HG03280 (cell line): ENCODE measurements around the gene PTGES.

Experiments used
- ATAC-seq: cut with Tn5 transposase; IDR thresholded peaks from one replicate; pipeline ENCODE4 v1.9.1; 2021; ENCODE audit warnings: mild to moderate bottlenecking, moderate library complexity; ENCODE audit not compliant: unreplicated experiment

The PTGES gene

DNA sequence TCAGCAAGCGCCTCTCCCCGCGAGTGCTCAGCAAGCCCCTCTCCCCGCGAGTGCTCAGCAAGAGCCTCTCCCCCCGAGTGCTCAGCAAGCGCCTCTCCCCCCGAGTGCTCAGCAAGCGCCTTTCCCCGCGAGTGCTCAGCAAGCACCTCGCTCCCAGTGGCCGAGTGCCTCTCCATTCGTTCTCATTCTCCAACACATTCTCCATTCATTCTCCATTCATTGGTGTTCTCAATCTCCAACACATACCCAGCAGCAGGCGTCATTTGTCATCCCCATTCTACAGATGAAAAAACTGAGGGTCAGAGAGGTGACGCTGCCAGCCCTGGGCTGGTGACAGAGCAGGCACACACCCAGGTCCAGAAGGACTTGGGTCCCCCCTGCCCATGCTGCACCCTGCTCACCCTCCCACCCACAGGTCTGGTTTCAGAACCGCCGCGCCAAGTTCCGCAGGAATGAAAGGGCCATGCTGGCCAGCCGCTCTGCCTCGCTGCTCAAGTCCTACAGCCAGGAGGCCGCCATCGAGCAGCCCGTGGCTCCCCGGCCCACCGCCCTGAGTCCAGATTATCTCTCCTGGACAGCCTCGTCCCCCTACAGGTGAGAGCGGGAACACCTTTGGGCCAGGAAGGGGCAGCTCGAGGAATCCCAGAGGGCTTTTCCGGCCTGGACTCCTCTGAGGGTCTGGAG lies 32.5 kb downstream of the PTGES start:
- ATAC-seq = no peak

DNA sequence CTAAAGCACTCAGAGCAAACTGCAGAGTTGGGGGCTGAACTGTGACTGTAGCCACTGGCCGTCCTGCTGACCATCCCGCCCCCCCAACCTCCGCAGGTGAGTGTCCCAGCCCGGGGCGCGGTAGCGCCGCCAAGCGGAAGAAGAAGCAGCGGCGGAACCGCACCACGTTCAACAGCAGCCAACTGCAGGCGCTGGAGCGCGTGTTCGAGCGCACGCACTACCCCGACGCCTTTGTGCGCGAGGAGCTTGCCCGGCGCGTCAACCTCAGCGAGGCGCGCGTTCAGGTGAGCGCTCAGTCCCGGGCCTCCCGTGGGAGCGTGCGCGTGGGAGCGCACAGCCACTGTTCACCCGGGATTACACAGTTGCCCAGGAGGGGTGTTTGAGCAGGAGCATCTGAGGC lies 33.7 kb downstream of the PTGES start:
- no peak for ATAC-seq

DNA sequence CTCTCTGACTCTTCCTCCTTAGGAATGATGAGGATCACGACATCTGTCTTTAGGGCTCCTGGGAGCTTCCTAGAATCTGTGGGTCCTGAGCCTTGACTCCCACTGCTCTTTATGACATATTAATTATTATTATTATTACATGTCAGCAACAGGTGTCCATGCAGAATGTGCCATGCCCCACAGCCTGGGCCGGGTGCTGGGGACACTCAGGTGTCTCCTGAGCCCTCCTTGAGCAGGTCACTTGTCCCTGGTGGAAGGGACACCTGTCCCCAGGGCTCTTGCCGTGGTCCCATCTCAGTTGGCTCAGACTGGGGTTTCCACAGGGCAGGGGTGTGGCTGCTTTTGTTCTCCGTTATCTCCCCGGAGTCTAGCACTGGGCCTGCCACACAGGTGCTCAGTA lies 34.2 kb downstream of the PTGES start:
- ATAC-seq = no peak

DNA sequence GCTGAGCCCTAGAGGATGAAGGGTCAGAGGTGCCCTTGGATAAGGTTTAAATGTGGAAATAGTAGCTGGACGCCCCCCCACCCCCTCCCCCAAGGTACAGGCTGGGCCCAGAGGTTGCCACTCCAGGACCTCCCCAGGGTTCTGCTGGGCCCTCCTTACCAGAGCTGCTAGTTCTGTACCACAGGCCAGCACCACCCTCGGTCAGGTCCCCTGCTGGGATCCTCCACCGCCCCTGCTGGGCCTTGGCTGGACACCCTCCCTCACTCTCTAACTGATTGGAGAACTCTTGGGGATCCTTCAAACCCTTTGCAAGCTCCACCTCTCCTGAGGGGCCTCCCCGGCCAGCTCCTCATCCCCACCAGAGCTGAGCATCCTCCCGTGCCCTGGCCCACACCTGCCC lies 34.9 kb downstream of the PTGES start:
- ATAC-seq = no peak

DNA sequence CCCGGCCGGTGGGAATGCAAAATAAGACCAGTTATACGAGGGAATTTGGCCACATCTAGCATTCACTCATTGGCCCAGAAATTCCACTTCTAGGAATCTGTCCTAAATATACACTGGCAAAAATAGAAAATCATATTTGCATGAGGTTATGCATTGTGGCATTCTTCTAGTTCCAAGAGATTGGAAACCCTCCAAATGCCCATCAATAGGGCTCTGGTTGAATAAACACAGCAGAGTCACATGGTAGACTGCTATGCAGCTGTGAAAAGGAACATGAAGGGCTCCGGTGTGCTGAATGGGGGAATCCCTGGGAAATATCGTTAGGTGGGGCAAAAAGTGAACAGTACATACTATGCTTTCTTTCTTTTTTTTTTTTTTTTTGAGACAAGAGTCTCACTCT lies 36.8 kb downstream of the PTGES start:
- no peak for ATAC-seq

DNA sequence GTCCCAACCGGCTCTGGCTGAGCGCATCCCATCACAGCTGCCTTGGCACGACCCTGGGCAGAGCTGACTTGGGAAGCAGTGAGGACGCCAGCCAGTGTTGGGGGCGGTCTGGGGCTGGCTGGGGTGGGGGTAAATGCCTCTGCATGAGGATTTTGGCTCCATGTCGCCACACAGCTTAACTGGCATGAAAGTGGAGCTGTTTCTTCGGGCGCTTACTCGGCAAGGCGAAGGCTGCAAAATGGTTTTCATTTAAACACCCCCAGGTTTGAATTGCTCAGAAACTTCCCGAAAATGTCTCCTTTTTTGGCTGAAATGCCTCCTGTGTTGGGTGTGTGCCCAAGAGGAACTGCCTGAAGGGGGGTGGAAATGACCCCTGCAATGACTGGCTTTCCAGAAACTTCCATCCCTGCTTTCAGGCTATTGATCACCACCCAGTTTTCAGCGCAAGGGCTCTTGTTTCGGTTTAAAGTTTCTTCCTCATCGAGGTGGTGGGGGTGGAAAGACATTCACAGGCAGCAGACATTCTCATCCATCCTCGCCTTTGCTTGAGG lies 38.3 kb downstream of the PTGES start:
- ATAC-seq = no peak

DNA sequence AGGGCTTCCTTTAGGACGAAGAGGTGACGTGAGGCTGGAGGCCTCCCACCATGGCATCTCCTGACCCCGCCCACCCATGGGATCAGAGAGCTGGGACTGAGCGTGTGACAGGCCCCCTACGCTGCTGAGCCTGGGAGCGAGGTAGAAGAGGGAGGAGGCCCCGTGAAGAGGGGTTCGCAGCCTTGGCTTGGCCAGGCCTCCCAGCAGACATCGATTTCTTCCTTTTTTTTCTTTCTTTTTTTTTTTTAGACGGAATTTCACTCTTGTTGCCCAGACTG lies 39.5 kb downstream of the PTGES start:
- ATAC-seq = no peak

DNA sequence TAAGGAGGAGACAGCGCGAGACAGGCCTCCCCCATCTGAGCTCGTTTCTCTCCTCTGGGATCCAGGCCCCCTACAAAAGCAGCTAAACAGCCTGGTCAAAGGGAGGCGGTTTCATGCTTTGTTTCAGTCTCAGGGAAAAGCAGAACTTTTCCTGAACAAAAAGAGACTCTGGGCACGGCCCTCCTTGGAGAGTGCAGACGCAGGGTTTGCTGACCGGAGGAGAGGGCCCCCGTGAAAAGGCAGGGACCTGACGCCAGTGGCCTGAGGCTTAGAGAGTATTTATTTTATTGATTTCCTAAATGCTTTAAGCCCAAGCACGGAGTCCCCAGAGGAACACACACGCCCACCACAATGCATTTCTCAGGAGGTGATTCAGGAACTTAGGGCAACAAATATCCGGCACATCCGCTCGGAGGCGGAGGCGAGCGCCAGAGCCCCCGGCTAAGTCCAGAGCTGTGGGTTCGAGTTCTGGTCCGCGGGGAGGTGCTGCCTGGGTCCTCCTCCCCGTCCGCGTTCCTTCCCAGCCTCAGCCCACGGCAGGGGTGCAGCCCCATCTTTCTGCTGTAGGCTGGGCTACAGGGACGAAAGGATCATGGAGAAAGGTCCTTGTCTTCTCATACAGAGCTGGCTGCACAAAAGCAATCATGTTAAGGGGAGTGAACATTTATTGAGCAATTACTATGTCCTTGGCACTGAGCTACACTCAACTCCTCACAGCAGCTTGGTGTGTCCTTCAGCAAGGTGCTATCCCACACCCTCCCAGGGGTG lies 40.0 kb downstream of the PTGES start:
- no peak for ATAC-seq

DNA sequence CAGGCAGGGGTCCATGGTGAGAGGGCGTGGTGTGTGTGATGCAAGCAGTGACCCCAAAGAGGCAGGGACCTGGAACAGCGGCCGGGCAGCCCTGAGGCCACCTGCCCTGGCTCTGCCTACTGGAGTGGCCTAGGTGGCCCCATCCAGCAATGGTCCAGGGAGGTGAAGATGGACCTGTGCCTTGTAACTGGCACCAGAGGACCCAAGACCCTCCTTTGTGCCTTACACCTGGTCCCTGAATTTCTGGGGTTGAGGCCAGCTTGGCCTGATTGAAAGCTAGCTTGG lies 42.7 kb downstream of the PTGES start:
- ATAC-seq = no peak

DNA sequence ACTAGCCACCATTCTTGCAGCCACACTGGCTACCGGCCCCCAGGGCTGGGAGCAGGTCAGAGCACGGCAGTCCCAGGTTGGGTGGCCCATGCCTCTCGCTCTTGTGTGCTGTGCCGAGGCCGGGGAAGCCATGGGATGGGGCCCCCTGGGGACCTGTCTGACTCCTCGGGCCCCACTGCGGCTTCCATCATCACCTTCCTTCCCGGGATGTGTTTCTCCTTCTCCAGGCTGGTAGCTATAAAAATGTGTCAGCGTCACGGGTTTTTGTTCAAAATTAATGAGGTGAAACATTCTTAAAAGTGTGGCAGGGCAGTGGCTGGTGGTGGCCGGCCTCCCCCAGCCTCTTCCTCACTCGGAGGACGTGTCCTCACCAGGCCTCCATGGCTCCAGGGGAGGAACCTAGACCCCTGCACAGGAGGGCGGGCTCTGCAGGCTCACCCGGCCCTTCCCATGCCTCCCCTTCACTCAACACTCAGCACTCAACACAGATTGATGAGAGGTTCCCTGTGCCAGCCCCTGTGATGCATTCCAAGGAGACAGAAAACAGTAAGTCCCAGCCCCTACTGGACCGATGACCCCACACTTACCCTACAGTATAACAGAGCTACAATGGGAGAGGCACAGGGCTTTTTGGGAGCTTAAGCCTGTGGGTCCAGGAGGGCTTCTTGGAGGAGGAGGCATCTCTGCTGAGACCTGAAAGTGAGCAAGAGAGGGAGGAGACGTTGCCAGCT lies 43.2 kb downstream of the PTGES start:
- no peak for ATAC-seq

DNA sequence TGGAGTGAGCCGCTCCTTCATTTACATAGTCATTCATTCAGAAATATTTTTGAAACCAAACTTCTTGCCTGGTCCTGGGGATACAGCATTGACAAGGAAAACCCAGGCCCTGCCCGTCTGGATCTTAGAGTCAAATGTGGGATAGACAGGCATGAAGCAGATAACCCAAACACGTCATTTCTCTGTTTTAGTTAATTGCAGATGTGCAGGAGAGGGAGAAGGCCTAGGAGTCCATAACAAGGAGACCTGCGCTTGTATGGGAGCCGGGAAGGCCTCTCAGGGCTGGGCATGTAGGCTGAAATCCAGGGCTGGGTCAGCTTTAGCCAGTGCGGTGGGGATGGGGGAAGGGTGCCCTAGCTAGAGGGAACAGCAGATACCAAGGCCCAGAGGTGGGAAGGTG lies 44.0 kb downstream of the PTGES start:
- ATAC-seq = no peak

DNA sequence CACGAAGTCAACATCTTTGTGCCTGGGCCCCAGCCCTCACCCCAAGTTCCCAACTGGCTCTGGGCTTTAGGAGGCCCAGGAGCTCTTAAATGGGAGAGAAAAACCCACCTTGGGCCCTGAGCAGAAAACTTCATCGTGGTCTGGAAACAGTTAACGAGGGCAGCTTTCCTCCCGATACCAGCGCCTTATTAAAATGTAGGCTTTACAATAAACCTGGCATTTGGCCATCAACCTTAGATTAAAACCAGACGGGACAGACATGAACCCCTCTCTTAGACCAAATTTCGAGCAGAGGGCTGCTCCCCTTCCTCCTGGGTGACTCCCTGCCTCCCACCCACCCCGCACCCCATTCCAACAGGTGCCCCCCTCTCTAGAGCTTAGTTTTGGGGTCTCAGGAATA lies 48.0 kb downstream of the PTGES start:
- ATAC-seq = no peak

DNA sequence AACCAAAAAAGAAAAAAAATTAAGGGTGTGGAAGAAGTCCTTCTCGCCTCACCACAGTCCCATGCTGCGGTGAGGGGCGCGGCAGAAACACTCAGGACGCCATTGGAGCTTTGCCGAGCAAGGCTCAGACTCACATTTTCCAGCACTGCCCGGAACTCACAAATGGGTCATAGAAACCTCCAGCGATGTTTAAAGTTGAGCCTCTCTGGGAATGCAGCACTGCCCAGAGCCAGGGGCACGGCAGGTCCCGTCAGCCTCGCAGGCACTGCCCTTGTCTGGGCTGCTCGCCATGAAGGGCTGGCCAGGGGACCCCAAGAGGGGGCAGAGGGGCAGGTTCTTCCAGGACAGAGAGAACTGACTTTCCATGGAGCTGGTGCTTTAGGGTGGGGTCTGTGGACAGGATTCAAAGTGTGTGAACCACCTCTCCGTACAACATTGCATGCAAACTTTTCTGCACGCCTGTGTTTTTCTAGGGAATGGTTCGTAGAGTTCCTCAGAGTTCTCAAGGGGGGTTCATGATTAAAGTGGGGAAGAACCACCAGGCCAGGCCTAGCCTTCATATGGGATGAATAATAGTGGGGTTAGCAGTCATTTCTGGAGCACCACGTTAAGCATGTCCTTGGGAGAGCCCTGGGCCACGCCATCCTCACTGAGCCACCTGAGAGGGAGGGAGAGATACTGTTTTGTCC lies 49.0 kb downstream of the PTGES start:
- ATAC-seq = no peak

DNA sequence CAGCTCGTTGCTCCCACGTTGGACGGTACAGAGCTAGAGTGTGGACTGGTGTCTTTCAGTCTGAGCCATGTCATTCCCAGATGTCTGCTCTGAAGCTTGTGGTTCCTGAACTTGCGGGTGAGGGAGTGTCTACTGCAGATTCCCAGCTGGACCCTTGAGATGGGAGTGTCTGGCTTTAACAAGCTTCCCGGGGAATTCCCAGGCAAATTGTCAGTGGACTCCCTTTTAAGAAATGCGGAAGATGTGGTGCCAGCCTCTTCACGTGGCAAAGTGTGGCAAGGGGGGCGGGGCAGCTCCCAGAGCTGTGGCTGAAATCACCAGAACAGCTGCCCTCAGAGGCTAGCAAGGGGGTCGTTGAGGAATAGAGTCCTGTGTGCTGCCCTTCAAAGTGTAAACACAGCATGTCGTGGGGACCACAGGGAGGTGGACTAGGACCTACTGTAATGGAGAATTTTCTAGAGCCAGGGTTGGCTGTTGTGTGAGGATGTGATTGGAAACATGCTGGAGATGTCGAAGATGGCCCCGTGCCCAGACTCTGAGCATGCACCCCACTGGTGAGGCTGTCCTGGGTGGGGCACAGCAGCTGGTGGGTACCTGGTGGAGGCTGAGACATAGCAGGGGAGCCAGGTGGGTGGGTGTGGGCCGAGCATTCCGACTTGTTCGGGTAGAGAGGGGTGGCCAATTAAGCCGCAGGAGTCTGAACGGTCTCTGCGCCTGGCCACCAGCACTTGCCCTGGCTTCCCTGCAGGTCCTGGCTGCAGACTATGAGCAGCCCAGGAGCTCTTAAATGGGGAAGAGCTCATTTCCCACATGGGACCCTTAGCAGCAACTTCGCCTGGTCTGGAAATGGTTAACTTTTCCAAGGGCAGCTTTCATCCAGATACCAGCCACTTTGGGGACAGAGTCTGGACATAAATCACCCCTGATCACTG lies 50.0 kb downstream of the PTGES start:
- ATAC-seq = no peak

DNA sequence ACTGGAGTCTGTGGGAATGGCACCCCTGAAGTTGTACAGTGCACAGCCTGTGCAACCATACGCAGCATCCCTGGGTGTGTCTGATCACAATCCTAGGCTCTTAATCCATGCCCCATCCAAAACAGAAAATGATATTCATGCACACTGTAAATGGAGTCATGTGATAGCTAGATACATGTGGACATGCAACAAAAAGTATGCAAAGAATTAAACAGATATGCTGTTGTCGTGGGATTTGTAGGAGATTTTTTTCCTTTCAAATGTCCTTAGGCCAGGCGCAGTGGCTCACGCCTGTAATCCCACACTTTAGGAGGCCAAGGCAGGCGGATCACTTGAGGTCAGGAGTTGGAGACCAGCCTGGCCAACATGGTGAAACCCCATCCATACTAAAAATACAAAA lies 51.3 kb downstream of the PTGES start:
- ATAC-seq = no peak

DNA sequence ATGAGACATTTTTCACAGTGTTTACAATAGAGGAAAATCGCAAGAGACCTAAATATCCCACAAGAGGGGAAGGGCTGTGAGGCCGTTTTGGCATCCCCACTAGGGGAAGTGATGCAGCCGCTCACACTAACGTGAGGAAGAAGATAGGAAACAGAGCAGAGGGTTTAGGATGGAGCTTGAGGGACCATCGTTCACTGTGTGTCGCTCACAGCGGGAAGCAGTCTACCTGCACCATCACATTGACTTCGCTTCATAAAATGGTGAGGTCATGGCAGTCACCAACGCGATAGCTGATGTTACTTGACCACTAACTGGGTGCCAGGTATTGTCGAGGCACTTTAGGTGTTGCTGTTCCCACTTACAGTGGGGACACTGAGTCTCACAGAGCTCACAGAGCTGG lies 51.8 kb downstream of the PTGES start:
- no peak for ATAC-seq

DNA sequence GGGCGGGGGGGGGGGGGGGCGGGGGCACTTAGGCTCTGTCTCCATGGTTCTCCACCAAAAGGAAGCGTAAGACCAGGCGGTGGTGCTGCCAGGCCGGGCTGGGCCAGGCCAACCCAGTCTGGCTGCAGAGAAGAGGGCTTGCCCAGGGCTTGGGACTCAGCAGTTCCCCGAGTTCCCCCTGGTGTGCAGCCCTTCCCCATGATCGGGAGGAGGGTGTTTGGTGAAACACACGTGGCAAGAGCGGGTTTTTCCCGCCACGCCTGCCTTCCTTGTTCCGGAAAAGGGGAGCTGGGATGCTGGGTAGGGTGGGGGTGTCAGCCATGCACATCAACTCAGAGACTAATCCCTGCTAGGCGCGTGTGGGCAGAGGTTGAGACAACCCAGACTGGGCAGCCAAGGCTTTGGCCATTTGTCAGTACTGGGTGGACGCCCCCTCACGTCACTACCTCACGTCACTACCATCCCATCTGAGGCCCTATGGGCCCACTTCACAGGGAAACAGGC lies 54.5 kb downstream of the PTGES start:
- no peak for ATAC-seq

DNA sequence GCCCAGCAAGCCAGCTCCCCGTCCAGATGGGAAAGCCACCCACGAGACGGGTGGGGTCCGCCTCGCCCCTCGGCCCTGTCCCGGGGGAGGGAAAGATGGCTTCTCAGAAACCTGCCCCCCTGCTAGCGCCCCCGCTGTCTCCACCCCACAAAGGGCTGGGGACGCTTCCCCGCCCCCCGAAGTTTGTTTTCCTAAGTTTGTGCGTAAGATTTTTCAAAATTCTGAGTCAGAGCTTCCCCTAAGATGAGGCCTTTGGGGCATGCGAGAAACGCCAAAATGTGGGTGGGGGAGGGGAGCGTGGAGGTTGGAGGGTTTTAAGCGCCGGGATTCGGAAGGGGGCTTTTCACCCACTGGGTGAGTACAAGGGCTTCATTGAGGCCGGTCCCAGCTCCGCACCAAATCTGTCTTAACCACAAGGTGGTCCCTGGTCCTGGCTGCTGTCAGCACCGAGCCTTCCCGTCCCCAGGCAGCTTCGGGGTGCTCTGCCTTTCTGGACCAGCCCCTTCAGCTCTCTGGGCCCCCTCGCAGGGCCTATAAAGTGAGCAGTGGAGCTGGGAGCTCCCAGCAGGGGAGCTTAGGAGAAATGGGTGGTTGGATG lies 55.1 kb downstream of the PTGES start:
- ATAC-seq = no peak

DNA sequence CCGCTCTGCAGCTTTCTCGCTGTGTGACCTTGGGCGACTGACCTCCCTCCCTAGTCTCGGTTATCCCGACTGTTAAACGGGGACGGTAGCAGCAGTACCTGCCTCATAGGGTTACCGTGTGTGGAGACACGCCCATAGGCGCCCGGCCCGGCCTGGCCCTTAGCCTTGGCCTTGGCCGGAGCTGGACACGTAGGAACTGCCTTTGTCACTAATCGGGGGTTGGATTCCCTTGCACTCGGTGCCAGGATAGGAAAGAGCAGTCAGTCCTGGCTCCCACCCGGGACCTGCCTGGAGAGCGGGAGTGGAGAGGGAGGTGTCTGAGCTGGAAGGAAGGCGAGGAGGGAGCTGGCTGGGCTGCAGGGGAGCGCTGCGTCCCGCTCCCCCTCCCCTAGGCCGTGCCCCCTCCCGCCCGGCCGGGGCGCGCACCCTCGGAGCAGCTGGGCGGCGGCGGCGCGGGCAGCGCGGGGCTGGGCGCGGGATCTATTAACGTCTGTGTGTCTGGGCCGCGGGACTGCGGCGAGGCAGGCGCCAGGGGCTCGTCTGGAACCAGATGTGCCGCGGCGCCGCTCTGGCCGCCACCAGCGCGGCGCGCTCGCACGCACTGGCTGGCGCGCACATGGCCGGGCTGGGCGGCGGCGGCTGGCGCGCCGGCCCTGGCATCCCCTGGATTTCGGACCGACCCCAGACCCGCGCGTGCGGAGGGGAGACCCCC lies 55.7 kb downstream of the PTGES start:
- no peak for ATAC-seq
